Epidermal melanocyte (primary cell): ENCODE measurements around the gene CTNND2.
"Not testable (repeated sequence)": the region's sequence is repeated elsewhere in the genome, so short reads cannot be mapped to it uniquely, and the experiment has no call there.

Experiments used
- DNase-seq: peaks from one replicate; pipeline ENCODE4 v3.0.0; 2011; ENCODE audit warnings: low spot score; ENCODE audit not compliant: insufficient read length

CTNND2 gene

DNA sequence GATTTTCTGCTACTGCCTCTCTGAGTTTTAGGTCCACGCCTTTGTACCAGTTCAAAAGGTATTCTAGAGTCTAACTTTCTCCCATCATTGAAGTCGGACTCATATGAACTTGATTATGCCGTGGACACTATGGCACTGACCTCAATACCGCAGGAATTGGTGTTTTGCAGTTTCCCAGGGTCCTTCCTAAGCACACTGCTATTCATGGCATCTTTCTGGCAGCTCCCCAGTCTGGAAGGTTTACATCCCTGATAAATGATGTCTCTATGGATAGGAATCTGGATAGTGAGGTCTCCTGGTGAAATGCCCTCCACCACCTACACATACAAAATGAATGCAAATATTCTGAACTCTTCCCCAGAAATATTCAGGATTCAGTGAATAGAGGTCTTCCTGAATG is 422.2 kb downstream of the CTNND2 start:
- no peak for DNase-seq

- no peak for DNase-seq
These were observed 426.5 kb downstream of the CTNND2 start for GRCh38 chr5:11477786-11478185.

- DNase-seq: no peak
These were observed 427.4 kb downstream of the CTNND2 start for GRCh38 chr5:11476866-11477265.

GRCh38 chr5:11468334-11469039 is 435.8 kb downstream of the CTNND2 start:
- DNase-seq: no peak

- no peak for DNase-seq
These were observed 436.7 kb downstream of the CTNND2 start for GRCh38 chr5:11467588-11467987.

GRCh38 chr5:11459716-11460115 is 444.5 kb downstream of the CTNND2 start:
- no peak for DNase-seq

- no peak for DNase-seq
These were observed 448.7 kb downstream of the CTNND2 start for GRCh38 chr5:11455505-11455904.

- DNase-seq: no peak
These were observed 451.4 kb downstream of the CTNND2 start for GRCh38 chr5:11452852-11453251.

DNA sequence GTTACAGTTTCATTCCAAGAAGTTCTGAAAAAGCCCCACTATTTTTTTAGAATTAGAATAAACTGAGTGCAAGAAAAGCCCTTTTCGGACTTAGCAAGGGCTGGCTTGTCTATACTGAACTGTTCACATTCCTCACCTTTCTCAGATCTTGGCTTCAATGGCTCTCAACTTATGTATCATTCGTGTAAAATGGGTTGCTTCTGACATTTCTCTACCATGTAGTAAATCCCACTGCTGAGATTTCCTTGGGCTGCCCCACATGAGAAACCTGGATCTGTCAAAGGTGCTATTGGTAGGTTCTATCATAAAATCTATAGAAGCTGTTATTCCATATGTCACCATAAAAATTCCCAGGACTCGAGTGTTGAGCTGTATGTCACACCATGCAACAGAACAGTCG is 454.3 kb downstream of the CTNND2 start:
- no peak for DNase-seq

DNA sequence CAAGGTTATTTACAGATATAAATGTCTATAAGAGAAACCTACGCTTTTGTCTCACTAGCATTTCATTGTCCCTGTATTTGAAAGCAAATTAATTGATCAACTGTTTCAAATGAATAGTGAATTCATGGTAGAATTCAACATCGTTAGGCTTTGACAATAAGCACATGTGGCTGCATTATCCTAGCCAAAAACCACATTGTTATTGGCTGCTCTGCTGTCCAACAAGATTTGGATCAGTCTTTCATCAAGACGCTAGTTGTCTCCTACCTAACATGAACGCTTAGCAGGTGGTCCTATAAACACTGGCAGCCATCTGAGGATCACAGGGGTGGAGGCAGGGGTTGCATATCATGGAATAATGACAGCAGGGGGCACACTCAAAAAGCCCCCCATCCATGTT is 455.0 kb downstream of the CTNND2 start:
- DNase-seq: no peak

DNA sequence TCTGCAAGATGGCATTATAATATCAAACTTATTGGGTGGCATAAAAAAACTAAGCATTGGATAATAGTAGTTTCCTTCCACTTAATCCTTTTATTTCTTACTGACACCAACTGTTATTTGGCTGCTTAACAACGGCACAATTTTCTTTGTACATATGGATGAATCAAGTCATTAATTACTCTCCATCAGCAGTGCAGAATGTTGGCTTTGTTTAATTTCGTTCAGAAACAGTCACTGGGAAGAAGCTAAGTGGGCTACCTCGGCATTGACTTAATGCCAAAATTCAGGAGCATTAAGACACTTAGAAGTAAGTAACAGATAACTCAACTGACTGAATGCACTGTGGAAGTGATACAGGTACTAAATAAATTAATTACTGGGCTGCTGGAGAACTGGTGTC is 460.4 kb downstream of the CTNND2 start:
- DNase-seq: no peak

GRCh38 chr5:11432116-11432515 is 472.1 kb downstream of the CTNND2 start:
- no peak for DNase-seq

DNA sequence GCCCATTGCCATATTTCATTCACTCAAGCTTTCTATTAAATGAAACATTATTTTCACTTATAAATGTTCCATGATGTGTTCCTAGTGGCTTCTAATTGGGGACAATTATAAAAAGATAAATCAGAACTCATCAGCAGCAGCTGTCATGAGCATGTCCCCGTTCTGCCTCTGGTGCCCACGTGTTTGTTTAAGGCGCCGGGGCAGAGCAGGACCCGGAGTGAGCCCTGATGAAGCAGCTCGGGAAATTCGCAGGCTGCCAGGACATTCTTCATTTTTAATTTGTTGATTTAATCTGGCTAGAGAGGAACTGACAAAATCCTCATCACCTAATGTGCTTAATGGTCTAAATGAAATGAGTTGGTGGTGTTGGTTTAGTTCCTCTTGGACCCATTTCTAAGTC is 475.0 kb downstream of the CTNND2 start:
- no peak for DNase-seq

DNA sequence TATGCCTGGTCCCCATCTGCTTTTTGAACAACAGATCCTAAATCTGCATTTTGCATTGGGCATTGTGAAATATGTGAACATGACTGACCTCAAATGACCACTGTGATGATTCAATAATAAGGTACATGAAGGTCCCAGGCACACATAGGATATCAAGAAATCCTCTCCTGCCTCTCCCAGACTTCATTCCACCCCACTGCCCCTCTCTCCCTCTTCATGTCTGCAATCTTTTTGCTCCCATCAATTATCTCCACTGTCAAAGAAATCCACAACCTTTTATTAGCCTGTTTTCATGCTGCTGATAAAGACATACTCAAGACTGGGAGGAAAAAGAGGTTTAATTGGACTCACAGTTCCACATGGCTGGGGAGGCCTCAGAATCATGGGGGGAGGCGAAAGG is 476.7 kb downstream of the CTNND2 start:
- DNase-seq: no peak

DNA sequence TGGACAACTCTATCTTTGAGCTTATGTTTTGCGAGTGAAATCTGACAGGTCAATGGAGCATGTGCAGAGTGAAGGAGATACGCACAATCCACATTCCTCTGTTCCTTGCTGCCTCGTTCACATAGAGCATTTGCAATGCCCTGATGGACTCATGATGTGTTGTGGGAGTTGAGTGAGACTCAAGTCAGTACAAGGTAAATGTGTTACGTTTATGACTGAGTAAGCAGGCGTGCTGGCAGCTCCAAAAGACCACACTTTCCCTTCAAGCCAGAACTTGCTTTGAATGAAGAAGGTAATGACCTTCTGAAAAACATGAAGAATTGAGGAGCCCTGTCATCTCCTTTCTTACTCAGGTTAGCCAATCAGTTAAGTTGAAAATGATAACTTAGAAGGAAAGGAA is 477.8 kb downstream of the CTNND2 start:
- DNase-seq: no peak

- no peak for DNase-seq
These were observed 481.9 kb downstream of the CTNND2 start for GRCh38 chr5:11422342-11422741.

- DNase-seq: no peak
These were observed 483.3 kb downstream of the CTNND2 start for GRCh38 chr5:11420969-11421368.

DNA sequence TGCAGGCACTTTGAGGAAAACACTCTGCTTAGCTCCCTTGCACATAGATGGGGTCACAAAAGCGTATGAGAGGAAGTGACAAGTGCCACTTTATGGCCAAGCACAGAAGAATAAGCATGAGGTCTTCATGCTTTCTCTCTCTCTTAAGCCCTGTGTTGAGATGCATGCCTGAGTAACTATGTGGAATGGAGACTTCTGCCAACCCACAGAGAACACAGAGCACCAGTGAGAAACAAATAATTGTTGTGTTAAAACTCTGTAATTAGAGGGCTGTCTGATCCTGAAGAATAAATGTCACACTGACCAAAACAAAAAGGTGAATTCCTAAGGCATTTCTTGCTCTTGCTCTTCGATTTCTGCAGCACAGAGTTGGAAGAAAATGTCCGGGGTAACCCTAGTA is 488.5 kb downstream of the CTNND2 start:
- DNase-seq: no peak

- DNase-seq: not testable (repeated sequence)
These were observed 489.5 kb downstream of the CTNND2 start for GRCh38 chr5:11414732-11415131.

DNA sequence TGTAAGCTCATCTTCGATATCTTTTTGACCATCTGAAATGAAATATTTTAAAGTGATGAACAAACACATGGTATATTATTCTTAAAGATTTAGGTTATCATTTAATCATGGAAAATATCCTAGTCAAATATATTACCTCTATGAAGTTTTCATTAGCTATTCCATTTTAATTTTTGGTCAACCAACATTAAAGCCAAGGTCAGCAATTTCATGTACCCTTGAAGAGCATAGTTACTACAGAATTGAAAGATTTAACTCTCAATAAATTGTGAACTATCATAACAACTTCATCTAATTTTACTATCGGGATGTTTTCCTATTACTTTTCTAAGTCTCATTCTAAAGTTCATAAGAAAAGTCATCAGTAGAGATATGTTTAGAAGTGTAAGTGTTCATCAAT is 492.6 kb downstream of the CTNND2 start:
- DNase-seq: no peak

GRCh38 chr5:11407556-11408145 is 496.6 kb downstream of the CTNND2 start:
- DNase-seq: no peak

DNA sequence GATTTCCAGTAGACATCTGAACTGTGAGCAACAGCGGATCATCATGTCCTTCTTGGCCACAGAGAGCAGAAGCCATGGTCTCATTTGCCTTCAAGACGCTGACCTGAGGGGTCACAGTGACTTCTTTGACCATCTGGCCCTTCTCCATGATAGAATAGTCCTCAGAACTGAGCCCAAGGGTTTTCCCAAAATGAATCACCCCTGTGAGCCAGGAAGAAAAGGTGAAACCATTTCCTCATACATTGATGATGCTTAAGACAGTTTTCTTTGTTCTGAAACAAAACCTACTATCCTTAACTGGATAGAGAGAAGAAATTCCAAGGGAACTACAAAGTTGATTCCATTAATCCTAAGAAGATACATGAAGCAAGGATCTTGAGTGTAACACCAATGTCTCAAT is 503.9 kb downstream of the CTNND2 start:
- DNase-seq: no peak

- DNase-seq: no peak
These were observed 505.5 kb downstream of the CTNND2 start for GRCh38 chr5:11398728-11399127.
